ENCODE measurements around the gene CACNB2.

DNA sequence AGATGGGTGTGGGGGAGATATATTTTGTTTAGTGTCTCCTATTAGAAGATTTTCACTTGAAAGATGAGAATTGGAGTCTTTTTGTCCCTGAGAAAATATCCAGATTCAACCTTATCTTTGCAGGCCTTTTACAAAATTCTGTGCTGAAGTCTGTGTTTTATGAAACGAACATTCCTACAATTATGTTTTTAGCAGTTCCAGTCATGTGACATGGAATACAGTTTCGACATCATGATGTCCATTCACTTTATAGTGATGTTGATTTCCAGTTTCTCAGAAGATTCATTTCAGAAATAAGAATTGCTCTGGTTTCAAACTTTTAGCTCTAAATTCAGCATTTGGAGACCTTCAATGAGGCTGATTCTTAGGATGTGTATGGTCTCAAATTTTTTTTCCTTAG, 54.4 kb downstream of the CACNB2 start:
- TF ChIP-seq, protein P1, sequence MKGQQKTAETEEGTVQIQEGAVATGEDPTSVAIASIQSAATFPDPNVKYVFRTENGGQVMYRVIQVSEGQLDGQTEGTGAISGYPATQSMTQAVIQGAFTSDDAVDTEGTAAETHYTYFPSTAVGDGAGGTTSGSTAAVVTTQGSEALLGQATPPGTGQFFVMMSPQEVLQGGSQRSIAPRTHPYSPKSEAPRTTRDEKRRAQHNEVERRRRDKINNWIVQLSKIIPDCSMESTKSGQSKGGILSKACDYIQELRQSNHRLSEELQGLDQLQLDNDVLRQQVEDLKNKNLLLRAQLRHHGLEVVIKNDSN (IDR thresholded peaks at IDR 0.05; ENCODE audit: borderline replicate concordance, extremely low read length, insufficient read depth, low read depth, low read length), result no peak
- TF ChIP-seq, protein P2, sequence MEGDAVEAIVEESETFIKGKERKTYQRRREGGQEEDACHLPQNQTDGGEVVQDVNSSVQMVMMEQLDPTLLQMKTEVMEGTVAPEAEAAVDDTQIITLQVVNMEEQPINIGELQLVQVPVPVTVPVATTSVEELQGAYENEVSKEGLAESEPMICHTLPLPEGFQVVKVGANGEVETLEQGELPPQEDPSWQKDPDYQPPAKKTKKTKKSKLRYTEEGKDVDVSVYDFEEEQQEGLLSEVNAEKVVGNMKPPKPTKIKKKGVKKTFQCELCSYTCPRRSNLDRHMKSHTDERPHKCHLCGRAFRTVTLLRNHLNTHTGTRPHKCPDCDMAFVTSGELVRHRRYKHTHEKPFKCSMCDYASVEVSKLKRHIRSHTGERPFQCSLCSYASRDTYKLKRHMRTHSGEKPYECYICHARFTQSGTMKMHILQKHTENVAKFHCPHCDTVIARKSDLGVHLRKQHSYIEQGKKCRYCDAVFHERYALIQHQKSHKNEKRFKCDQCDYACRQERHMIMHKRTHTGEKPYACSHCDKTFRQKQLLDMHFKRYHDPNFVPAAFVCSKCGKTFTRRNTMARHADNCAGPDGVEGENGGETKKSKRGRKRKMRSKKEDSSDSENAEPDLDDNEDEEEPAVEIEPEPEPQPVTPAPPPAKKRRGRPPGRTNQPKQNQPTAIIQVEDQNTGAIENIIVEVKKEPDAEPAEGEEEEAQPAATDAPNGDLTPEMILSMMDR (IDR thresholded peaks at IDR 0.05 in 2 of 3, conservative IDR thresholded peaks at IDR 0.05 in 1 of 3; ENCODE audit: control insufficient read depth in 2 of 3, extremely low read depth in 1 of 3, insufficient read depth in 1 of 3, low read depth in 3 of 3, low read length in 3 of 3), result no peak
- TF ChIP-seq POLR2A (IDR thresholded peaks at IDR 0.05; ENCODE audit: low read depth, low read length) (no peak), MXI1 (IDR thresholded peaks at IDR 0.05; ENCODE audit: low read depth, low read length) (no peak), ZNF274 (IDR thresholded peaks at IDR 0.05; ENCODE audit: insufficient read depth, insufficient read length) (no peak), RAD21 (IDR thresholded peaks at IDR 0.05; ENCODE audit: insufficient read depth, low read depth, low read length) (no peak), EED (IDR thresholded peaks at IDR 0.05; ENCODE audit: low read depth) (no peak)
- TF ChIP-seq, protein P3, sequence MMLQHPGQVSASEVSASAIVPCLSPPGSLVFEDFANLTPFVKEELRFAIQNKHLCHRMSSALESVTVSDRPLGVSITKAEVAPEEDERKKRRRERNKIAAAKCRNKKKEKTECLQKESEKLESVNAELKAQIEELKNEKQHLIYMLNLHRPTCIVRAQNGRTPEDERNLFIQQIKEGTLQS (IDR thresholded peaks at IDR 0.05; ENCODE audit: borderline replicate concordance, extremely low read depth, low read depth, low read length), result no peak
- TF ChIP-seq, protein P4, sequence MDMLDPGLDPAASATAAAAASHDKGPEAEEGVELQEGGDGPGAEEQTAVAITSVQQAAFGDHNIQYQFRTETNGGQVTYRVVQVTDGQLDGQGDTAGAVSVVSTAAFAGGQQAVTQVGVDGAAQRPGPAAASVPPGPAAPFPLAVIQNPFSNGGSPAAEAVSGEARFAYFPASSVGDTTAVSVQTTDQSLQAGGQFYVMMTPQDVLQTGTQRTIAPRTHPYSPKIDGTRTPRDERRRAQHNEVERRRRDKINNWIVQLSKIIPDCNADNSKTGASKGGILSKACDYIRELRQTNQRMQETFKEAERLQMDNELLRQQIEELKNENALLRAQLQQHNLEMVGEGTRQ (IDR thresholded peaks at IDR 0.05; ENCODE audit: borderline replicate concordance, low read depth, low read length), result no peak
- TF ChIP-seq, protein P5, sequence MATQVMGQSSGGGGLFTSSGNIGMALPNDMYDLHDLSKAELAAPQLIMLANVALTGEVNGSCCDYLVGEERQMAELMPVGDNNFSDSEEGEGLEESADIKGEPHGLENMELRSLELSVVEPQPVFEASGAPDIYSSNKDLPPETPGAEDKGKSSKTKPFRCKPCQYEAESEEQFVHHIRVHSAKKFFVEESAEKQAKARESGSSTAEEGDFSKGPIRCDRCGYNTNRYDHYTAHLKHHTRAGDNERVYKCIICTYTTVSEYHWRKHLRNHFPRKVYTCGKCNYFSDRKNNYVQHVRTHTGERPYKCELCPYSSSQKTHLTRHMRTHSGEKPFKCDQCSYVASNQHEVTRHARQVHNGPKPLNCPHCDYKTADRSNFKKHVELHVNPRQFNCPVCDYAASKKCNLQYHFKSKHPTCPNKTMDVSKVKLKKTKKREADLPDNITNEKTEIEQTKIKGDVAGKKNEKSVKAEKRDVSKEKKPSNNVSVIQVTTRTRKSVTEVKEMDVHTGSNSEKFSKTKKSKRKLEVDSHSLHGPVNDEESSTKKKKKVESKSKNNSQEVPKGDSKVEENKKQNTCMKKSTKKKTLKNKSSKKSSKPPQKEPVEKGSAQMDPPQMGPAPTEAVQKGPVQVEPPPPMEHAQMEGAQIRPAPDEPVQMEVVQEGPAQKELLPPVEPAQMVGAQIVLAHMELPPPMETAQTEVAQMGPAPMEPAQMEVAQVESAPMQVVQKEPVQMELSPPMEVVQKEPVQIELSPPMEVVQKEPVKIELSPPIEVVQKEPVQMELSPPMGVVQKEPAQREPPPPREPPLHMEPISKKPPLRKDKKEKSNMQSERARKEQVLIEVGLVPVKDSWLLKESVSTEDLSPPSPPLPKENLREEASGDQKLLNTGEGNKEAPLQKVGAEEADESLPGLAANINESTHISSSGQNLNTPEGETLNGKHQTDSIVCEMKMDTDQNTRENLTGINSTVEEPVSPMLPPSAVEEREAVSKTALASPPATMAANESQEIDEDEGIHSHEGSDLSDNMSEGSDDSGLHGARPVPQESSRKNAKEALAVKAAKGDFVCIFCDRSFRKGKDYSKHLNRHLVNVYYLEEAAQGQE (IDR thresholded peaks at IDR 0.05; ENCODE audit: low read depth, low read length), result no peak

Measured in GM12878 (cell line).